Psoas muscle (tissue), 8 donors: ENCODE measurements around the gene STRADB. TPM values are rescaled to one million over a fixed set of nuclear protein-coding genes. Genes with fewer than 3 reads are reported as not detected.

Experiments used
- ATAC-seq, 4 donors: fragments of 200-7000 bp; cut with Tn5 transposase; one replicate each; pipeline ENCODE4 v1.9.1; 2020; ENCODE audit warnings: moderate library complexity in 3 of 4, mild to moderate bottlenecking in 2 of 4
- DNase-seq, 2 donors: peaks; one replicate each; pipeline ENCODE4 v3.0.0-alpha.2; 2020
- H3K27ac ChIP-seq: fragments of 200-600 bp; one replicate; pipeline ENCODE4 v1.8.0; 2022
- H3K27me3 ChIP-seq, 3 donors: fragments of 200-600 bp in 1 of 3; one replicate each; pipeline versions ENCODE4 v1.6.1 to v1.8.0; 2013 to 2022; ENCODE audit warnings: low read length in 2 of 3, mild to moderate bottlenecking in 2 of 3, moderate library complexity in 1 of 3; ENCODE audit not compliant: insufficient read depth in 3 of 3
- H3K36me3 ChIP-seq, 2 donors: fragments of 200-600 bp in 1 of 2; one replicate each; pipeline versions ENCODE4 v1.6.1 to v1.8.0; 2013 to 2022; ENCODE audit warnings: low read depth in 1 of 2, mild to moderate bottlenecking in 1 of 2, moderate library complexity in 1 of 2; ENCODE audit not compliant: insufficient read depth in 1 of 2
- H3K4me1 ChIP-seq: fragments of 200-600 bp; one replicate; pipeline ENCODE4 v1.8.0; 2022
- H3K4me3 ChIP-seq: fragments of 200-600 bp; one replicate; pipeline ENCODE4 v1.8.0; 2022; ENCODE audit warnings: mild to moderate bottlenecking
- H3K9me3 ChIP-seq: fragments of 200-600 bp; one replicate; pipeline ENCODE4 v1.8.0; 2022
- CTCF ChIP-seq: fragments of 200-600 bp; IDR thresholded peaks from one replicate; pipeline ENCODE4 v1.8.0; 2022; ENCODE audit warnings: antibody characterized with exemption
- WGBS, 3 donors: extraction: QIAGEN DNeasy Blood & Tissue Kit; methylation state at CpG; one replicate each; pipeline versions ENCODE4 v1.1.6 to v1.1.7; 2013; 5-methylcytosine and 5-hydroxymethylcytosine counted together
- intact Hi-C, 2 donors: fragments of 100-400 bp; cut with DNase I; formaldehyde crosslinking; loops; one replicate each; pipeline versions ENCODE4 v1.11.0 to v1.14.2; 2022
- polyA plus RNA-seq, 3 donors: library from polyadenylated mRNA; stranded (reverse); fragments of 200-250 nt; gene quantifications; one replicate each; pipeline ENCODE4 v1.2.3, GENCODE V29; 2013
- total RNA-seq, 4 donors: library from RNA; stranded (reverse); fragmentation: NEBNext Ultra II Directional in 2 of 4; extraction: Animal tissue kit (Norgen Biotek cat#: 25700) in 2 of 4; gene quantifications; one replicate each; pipeline versions ENCODE4 v1.2.1 to v1.2.4, GENCODE V29; 2021 to 2023
- donor health status: healthy with polysubstance abuse.
- donor health status: DM: no; HTN: no; CAD: no; lungs with moderate emphysema.
- donor health status: Bipolar disorder and iron deficiency.
- donor health status: healthy.
- donor health status: DM: yes; HTN: yes; CAD: no.
- donor health status: DM: no; HTN: no; CAD: no.
- donor health status: DM: no; HTN: no; CAD: no.
- donor health status: DM: yes; HTN: yes; CAD: no.

Gene STRADB
- total and polyA plus RNA-seq, 7 donors = 48.5 to 175 (median 79.7) TPM

- ATAC-seq = no peak
- Histone ChIP-seq H3K27ac (no peak overlapping the region), H3K4me1 (peaks cover 13% of the 10 kb centered on the region), H3K4me3 (no peak overlapping the region), H3K9me3 (no peaks in the 10 kb centered on the region), H3K27me3 (no peaks in the 10 kb centered on the region), H3K36me3 (no peaks in the 10 kb centered on the region)
- DNase-seq = no peak
- WGBS, 3 donors = 73 to 88% (median 84%) methylated on average over 7 of the region's 7 CpGs
- intact Hi-C loops = no loop called here
- no peak for TF ChIP-seq CTCF
Observed at GRCh38 chr2:201441409-201441808, 10.1 kb upstream of the STRADB start.

GRCh38 chr2:201444746-201445465, 6.6 kb upstream of the STRADB start:
- DNase-seq = no peak
- Histone ChIP-seq H3K9me3 (no peaks in the 10 kb centered on the region), H3K4me1 (peaks cover 31% of the 10 kb centered on the region), H3K27me3 (no peaks in the 10 kb centered on the region), H3K4me3 (no peak overlapping the region), H3K36me3 (no peaks in the 10 kb centered on the region), H3K27ac (no peak overlapping the region)
- ATAC-seq = no peak
- intact Hi-C loops = loop anchor here in 1 of 2 donors (5.0 kb wide), 1 partner anchor 33 kb away; no protein-coding TSS in a partner anchor
- 67 to 75% (median 70%) methylated on average over 3 of the region's 3 CpGs for WGBS, 3 donors
- no peak for TF ChIP-seq CTCF

- ATAC-seq (no peak), DNase-seq (no peak)
- H3K27ac ChIP-seq = no peak overlapping the region
- H3K27me3 ChIP-seq = no peaks in the 10 kb centered on the region
- no peaks in the 10 kb centered on the region for H3K36me3 ChIP-seq
- peaks cover 35% of the 10 kb centered on the region for H3K4me1 ChIP-seq
- H3K9me3 ChIP-seq = no peaks in the 10 kb centered on the region
- WGBS, 3 donors = 88 to 97% (median 97%) methylated on average over 1 of the region's 1 CpG
- TF ChIP-seq CTCF = no peak
- intact Hi-C loops = loop anchor here in 1 of 2 donors (5.0 kb wide), 1 partner anchor 35 kb away; no protein-coding TSS in a partner anchor
- no peak overlapping the region for H3K4me3 ChIP-seq
Observed at GRCh38 chr2:201447086-201447485, 4.5 kb upstream of the STRADB start.

GRCh38 chr2:201448061-201448460, 3.5 kb upstream of the STRADB start:
- Histone ChIP-seq H3K27me3 (no peaks in the 10 kb centered on the region), H3K36me3 (no peaks in the 10 kb centered on the region), H3K4me3 (no peak overlapping the region), H3K27ac (no peak overlapping the region), H3K9me3 (no peaks in the 10 kb centered on the region), H3K4me1 (peaks cover 42% of the 10 kb centered on the region)
- DNase-seq = no peak
- TF ChIP-seq CTCF = no peak
- WGBS, 3 donors = 95 to 97% (median 97%) methylated on average over 1 of the region's 1 CpG
- ATAC-seq = no peak
- intact Hi-C loops = loop anchor here in 1 of 2 donors (5.0 kb wide), 1 partner anchor 36 kb away; no protein-coding TSS in a partner anchor
